22Rv1 (cell line): ENCODE results near the gene LIPT1.
A peak's percentile ranks its signal among the peaks of the same experiment; 100 is the strongest.

Experiments
- H3K27ac ChIP-seq: fragments of 450-650 bp; 2 replicates; pipeline ENCODE4 v1.5.1; 2017
- ZFX ChIP-seq: fragments of 450-650 bp; IDR thresholded peaks from 2 replicates; pipeline ENCODE4 v1.6.1; 2017; ENCODE audit warnings: antibody characterized with exemption, borderline replicate concordance
- TF ChIP-seq, protein P1 (sequence below): fragments of 450-650 bp; IDR thresholded peaks from 2 replicates; pipeline ENCODE4 v1.5.1; 2017; ENCODE audit warnings: mild to moderate bottlenecking

Gene LIPT1

DNA sequence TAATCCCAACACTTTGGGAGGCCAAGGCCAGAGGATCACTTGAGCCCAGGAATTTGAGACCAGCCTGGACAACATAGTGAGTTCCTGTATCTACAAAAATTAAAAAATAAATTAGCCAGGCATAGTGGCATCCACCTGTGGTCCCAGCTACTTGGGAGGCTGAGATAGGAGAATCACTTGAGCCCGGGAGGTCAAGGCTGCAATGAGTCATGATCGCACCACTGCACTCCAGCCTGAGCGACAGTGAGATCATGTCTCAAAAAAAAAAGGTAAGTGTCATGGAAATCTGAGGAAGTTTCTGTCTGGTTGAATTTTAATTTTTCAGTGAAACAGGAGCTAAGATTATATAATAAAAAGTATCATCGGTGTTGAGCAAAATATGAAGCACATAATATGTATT is 15.8 kb upstream of the LIPT1 start:
- H3K27ac ChIP-seq = no peak overlapping the region
- TF ChIP-seq, protein P1, sequence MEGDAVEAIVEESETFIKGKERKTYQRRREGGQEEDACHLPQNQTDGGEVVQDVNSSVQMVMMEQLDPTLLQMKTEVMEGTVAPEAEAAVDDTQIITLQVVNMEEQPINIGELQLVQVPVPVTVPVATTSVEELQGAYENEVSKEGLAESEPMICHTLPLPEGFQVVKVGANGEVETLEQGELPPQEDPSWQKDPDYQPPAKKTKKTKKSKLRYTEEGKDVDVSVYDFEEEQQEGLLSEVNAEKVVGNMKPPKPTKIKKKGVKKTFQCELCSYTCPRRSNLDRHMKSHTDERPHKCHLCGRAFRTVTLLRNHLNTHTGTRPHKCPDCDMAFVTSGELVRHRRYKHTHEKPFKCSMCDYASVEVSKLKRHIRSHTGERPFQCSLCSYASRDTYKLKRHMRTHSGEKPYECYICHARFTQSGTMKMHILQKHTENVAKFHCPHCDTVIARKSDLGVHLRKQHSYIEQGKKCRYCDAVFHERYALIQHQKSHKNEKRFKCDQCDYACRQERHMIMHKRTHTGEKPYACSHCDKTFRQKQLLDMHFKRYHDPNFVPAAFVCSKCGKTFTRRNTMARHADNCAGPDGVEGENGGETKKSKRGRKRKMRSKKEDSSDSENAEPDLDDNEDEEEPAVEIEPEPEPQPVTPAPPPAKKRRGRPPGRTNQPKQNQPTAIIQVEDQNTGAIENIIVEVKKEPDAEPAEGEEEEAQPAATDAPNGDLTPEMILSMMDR = no peak
- no peak for TF ChIP-seq ZFX

GRCh38 chr2:99140056-99140859 is 14.5 kb upstream of the LIPT1 start:
- no peak for TF ChIP-seq ZFX
- TF ChIP-seq, protein P1 = no peak
- peak overlapping the region; percentile 90 for H3K27ac ChIP-seq

GRCh38 chr2:99140860-99141109 is 14.0 kb upstream of the LIPT1 start:
- H3K27ac ChIP-seq = peak overlapping the region; percentile 90
- TF ChIP-seq, protein P1 = no peak
- TF ChIP-seq ZFX = no peak

- no peak for TF ChIP-seq ZFX
- TF ChIP-seq, protein P1 = no peak
- H3K27ac ChIP-seq = peak within 1 kb of the TSS; percentile 90
Observed at GRCh38 chr2:99141110-99142108, 13.4 kb upstream of the LIPT1 start, which contains the start of gene C2orf15. TSS of gene C2orf15 (plus strand) at chr2:99141707. CDS start at chr2:99150559, 8,852 bp downstream.

GRCh38 chr2:99150706-99151105 is 4.1 kb upstream of the LIPT1 start:
- no peak overlapping the region for H3K27ac ChIP-seq
- TF ChIP-seq, protein P1 = no peak
- no peak for TF ChIP-seq ZFX

DNA sequence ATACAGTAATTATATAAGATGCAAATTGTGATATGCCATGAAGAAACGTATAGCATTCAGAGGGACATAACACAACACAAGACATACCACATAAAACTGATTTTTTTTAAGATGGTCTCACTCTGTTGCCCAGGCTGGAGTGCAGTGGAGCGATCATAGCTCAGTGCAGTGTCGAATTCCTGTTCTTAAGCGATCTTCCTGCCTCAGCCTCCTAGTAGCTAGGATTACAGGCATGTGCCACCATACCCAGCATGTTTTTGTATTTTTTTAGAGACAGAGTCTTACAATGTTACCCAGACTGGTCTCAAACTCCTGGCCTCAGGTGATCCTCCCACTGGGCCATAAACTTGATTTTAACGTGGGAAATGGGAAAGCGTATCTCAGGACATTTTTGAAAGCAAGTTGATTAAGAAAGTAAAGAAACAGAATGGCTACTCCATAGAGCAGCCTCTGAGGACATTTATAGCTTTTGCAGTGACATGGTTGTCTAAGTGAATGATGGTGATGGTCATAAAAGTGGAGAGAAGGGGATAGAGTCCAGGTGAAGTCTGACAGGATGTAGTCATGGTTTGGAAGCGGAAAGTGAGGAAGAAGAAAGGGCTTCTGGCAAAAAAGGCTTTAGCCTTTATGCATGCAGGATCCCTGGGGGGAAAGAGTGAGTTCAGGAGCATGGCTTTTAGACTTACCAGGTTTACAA is 2.4 kb upstream of the LIPT1 start:
- no peak for TF ChIP-seq ZFX
- TF ChIP-seq, protein P1 = no peak
- no peak overlapping the region for H3K27ac ChIP-seq
